MCF 10A (cell line): ENCODE results near the gene GPATCH2L. TPM values are rescaled to one million over a fixed set of nuclear protein-coding genes. Genes with fewer than 3 reads are reported as not detected.

Source experiments
- BruUV-seq: library from RNA; stranded (reverse); fragments of 400-500 nt; replicated peaks from 2 replicates; lab custom pipeline; 2021; lab: Mats Ljungman, UMichigan
- CTCF ChIA-PET: fragments of 300-600 bp; sonication (Branson Sonifier 250); formaldehyde crosslinking; extraction: SDS; loops from one replicate; lab custom pipeline; 2021; ENCODE audit warnings: antibody characterized with exemption, inconsistent platforms; lab: Yijun Ruan, JAX
- POLR2A ChIA-PET: fragments of 300-600, 350-650 bp; sonication (Branson Sonifier 250); formaldehyde crosslinking; extraction: SDS; loops from one replicate; lab custom pipeline; 2020; ENCODE audit warnings: antibody characterized with exemption, inconsistent platforms; lab: Yijun Ruan, JAX
- DNase-seq: peaks from one replicate; pipeline ENCODE4 v3.0.0-alpha.2; 2018; ENCODE audit not compliant: unreplicated experiment
- H3K27ac Mint-ChIP-seq: one replicate; pipeline ENCODE4 v1.8.0; 2022; ENCODE audit warnings: mild to moderate bottlenecking, low read depth, mixed read lengths; ENCODE audit not compliant: unreplicated experiment
- H3K27me3 Mint-ChIP-seq: one replicate; pipeline ENCODE4 v1.8.0; 2022; ENCODE audit warnings: mixed read lengths; ENCODE audit not compliant: insufficient read depth, unreplicated experiment
- H3K36me3 Mint-ChIP-seq: one replicate; pipeline ENCODE4 v1.8.0; 2022; ENCODE audit warnings: mild to moderate bottlenecking, moderate library complexity, mixed read lengths; ENCODE audit not compliant: insufficient read depth, unreplicated experiment
- H3K4me1 Mint-ChIP-seq: one replicate; pipeline ENCODE4 v1.8.0; 2022; ENCODE audit warnings: mixed read lengths; ENCODE audit not compliant: insufficient read depth, unreplicated experiment
- H3K4me3 Mint-ChIP-seq: one replicate; pipeline ENCODE4 v1.8.0; 2022; ENCODE audit warnings: mild to moderate bottlenecking, moderate library complexity, mixed read lengths; ENCODE audit not compliant: unreplicated experiment
- H3K9me3 Mint-ChIP-seq: one replicate; pipeline ENCODE4 v1.8.0; 2022; ENCODE audit warnings: mixed read lengths; ENCODE audit not compliant: unreplicated experiment
- intact Hi-C: fragments of 100-400 bp; cut with micrococcal nuclease; formaldehyde crosslinking; loops from 2 replicates; pipeline ENCODE4 v1.14.1; 2022
- total RNA-seq: library from RNA; stranded (reverse); gene quantifications from 2 replicates; pipeline ENCODE4 v1.2.3, GENCODE V29; 2022
- TF ChIP-seq, protein P1 (sequence below): fragments of 200-600 bp; IDR thresholded peaks from one replicate; pipeline ENCODE4 v1.8.0; 2022; ENCODE audit warnings: antibody characterized with exemption, mild to moderate bottlenecking; ENCODE audit not compliant: unreplicated experiment

GPATCH2L gene
- total RNA-seq, 1 experiment from 2014 or later: 57.4 TPM

DNA sequence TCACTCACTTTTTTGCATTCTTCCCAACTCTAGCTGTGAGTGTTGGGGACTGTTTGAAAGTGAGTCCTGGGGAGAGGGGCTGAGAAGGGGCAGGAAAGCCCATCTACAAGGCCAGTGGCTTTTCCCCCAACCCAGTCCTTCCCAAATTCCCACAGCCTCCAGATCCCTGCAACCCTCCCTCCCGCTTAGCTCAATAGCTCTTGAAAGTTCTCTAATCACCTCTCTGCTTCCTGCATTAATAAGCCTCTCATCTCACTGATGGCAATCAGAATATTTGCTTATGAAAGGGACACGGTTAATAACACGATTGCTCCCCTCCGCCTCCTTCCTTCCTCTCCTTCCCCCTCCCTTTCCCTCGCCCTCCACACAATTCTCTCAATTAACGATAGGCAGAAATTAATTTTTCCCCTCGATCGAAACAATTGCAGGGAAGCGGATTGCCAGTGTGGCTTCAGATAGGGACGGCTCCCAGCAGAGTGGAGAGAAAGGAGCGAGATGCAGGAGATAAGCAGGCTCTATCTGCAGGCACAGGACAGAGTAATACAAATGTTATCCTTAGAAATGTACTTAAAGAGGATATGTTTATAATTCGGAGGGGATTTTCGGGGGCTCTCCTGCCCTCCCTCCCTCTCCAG, 15.1 kb upstream of the GPATCH2L start:
- H3K4me1 Mint-ChIP-seq: no peaks in the 10 kb centered on the region
- no peaks in the 10 kb centered on the region for H3K9me3 Mint-ChIP-seq
- intact Hi-C loops: no loop called here
- H3K36me3 Mint-ChIP-seq: no peaks in the 10 kb centered on the region
- no TSS peak for BruUV-seq
- no peak overlapping the region for H3K4me3 Mint-ChIP-seq
- no peak for DNase-seq
- POLR2A ChIA-PET: no interaction called here
- H3K27me3 Mint-ChIP-seq: peaks cover 77% of the 10 kb centered on the region
- TF ChIP-seq, protein P1, sequence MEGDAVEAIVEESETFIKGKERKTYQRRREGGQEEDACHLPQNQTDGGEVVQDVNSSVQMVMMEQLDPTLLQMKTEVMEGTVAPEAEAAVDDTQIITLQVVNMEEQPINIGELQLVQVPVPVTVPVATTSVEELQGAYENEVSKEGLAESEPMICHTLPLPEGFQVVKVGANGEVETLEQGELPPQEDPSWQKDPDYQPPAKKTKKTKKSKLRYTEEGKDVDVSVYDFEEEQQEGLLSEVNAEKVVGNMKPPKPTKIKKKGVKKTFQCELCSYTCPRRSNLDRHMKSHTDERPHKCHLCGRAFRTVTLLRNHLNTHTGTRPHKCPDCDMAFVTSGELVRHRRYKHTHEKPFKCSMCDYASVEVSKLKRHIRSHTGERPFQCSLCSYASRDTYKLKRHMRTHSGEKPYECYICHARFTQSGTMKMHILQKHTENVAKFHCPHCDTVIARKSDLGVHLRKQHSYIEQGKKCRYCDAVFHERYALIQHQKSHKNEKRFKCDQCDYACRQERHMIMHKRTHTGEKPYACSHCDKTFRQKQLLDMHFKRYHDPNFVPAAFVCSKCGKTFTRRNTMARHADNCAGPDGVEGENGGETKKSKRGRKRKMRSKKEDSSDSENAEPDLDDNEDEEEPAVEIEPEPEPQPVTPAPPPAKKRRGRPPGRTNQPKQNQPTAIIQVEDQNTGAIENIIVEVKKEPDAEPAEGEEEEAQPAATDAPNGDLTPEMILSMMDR: no peak
- CTCF ChIA-PET: interaction anchor here (1.0 kb wide), 1 partner anchor 17 kb away, joined by 5 read pairs; no protein-coding TSS in a partner anchor
- H3K27ac Mint-ChIP-seq: no peak overlapping the region

DNA sequence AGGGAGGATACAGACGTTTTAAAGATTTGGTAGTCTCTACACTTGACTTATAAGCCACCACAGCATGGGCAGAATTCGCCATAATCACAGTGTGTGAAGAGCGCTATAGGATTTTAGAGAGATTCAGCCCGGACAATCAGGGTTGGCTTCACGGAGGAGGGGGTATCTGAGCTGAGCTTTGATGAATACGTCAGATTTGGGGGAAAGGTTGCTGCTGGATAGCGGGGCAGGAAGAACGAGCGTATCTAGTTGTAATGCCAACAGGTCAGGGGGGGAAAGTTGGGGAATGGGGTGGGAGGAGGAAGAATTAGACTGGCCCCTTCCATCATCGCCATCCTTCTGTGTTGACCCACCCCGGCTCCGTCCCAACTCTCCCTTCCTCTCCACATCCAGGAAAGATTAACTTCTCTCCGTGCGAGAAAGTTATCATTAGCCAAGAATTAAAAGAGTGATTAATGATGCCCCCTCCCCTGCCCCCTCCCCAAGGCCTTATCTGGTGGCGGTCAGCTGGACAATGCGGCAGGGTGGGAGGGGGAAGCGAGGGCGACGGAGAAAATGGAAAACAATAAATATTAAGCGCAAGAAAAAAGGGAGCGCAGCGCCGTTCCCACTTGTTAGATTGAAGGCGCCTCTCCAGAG, 13.5 kb upstream of the GPATCH2L start:
- H3K27me3 Mint-ChIP-seq: peaks cover 81% of the 10 kb centered on the region
- CTCF ChIA-PET: no interaction called here

GRCh38 chr14:76138758-76139723, 12.7 kb upstream of the GPATCH2L start:
- peaks cover 73% of the 10 kb centered on the region for H3K27me3 Mint-ChIP-seq
- H3K4me1 Mint-ChIP-seq: no peaks in the 10 kb centered on the region
- no peaks in the 10 kb centered on the region for H3K9me3 Mint-ChIP-seq
- no TSS peak for BruUV-seq
- POLR2A ChIA-PET: no interaction called here
- CTCF ChIA-PET: no interaction called here
- intact Hi-C loops: no loop called here
- H3K36me3 Mint-ChIP-seq: no peaks in the 10 kb centered on the region
- no peak overlapping the region for H3K4me3 Mint-ChIP-seq
- H3K27ac Mint-ChIP-seq: no peak overlapping the region
- TF ChIP-seq, protein P1: no peak
- DNase-seq: no peak

More for the DNA sequence above, 13.5 kb upstream of the GPATCH2L start:
- no peaks in the 10 kb centered on the region for H3K36me3 Mint-ChIP-seq
- POLR2A ChIA-PET: no interaction called here
- H3K9me3 Mint-ChIP-seq: no peaks in the 10 kb centered on the region
- H3K27ac Mint-ChIP-seq: no peak overlapping the region
- DNase-seq: no peak
- H3K4me3 Mint-ChIP-seq: no peak overlapping the region
- intact Hi-C loops: no loop called here
- TF ChIP-seq, protein P1: no peak
- H3K4me1 Mint-ChIP-seq: no peaks in the 10 kb centered on the region
- BruUV-seq: no TSS peak

DNA sequence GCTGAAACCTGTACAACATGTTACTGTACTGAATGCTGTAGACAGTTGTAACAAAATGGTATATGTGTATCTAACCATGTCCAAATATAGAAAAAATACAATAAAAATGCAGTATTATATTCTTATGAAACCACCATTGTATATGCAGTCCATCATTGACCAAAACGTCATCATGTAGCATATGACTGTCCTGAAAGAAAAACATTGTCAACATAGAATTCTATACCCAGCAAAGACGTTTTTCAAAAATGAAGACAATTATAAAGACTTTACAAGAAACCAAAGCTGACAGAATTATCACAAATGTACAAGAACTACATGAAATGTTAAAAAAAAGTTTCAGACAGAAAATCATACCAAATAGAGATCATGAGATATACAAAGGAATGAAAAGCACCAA, 8.1 kb upstream of the GPATCH2L start:
- Mint-ChIP-seq H3K27ac (no peak overlapping the region), H3K4me3 (no peak overlapping the region), H3K9me3 (no peaks in the 10 kb centered on the region), H3K27me3 (peaks cover 37% of the 10 kb centered on the region), H3K4me1 (no peaks in the 10 kb centered on the region), H3K36me3 (no peaks in the 10 kb centered on the region)
- CTCF ChIA-PET: no interaction called here
- DNase-seq: no peak
- no TSS peak for BruUV-seq
- POLR2A ChIA-PET: no interaction called here
- TF ChIP-seq, protein P1: no peak
- intact Hi-C loops: no loop called here
